Measurements from ENCODE around the gene VTCN1. TPM values are rescaled to one million over a fixed set of nuclear protein-coding genes. Genes with fewer than 3 reads are reported as not detected.

Gene VTCN1
- total RNA-seq, 4 donors from 2014 or later: not detected

DNA sequence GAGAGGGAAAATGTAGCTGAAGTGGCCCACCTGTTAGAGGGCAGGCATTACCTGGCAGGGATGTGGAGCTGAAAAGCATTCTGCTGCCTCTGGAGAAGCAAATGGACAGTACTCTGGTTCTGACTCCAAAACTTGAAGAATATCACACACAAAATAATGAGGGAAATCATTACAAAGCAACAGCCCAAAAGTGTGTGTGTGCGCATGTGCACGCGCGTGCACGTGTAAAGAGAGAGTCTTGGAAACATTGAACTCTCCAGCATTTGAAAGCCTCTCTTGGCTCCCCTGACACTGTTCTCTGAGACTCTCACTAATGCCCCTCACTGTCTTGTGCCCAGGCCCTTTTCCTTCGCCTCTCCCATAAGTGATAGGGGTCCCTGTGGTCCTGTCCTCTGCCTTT lies 2.3 kb upstream of the VTCN1 start:
- no peak for TF ChIP-seq POLR2A (IDR thresholded peaks at IDR 0.05)
- TF ChIP-seq, protein P1, sequence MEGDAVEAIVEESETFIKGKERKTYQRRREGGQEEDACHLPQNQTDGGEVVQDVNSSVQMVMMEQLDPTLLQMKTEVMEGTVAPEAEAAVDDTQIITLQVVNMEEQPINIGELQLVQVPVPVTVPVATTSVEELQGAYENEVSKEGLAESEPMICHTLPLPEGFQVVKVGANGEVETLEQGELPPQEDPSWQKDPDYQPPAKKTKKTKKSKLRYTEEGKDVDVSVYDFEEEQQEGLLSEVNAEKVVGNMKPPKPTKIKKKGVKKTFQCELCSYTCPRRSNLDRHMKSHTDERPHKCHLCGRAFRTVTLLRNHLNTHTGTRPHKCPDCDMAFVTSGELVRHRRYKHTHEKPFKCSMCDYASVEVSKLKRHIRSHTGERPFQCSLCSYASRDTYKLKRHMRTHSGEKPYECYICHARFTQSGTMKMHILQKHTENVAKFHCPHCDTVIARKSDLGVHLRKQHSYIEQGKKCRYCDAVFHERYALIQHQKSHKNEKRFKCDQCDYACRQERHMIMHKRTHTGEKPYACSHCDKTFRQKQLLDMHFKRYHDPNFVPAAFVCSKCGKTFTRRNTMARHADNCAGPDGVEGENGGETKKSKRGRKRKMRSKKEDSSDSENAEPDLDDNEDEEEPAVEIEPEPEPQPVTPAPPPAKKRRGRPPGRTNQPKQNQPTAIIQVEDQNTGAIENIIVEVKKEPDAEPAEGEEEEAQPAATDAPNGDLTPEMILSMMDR (IDR thresholded peaks at IDR 0.05): no peak
- H3K27me3 ChIP-seq: no peaks in the 10 kb centered on the region
- no peaks in the 10 kb centered on the region for H3K9me3 ChIP-seq
- 92 to 97% methylated on average over 6 of the region's 6 CpGs for WGBS, 2 donors
- no peak overlapping the region for H3K4me3 ChIP-seq (replicated peaks in 1 of 3)
- no peak for DNase-seq
- no peak overlapping the region for H3K27ac ChIP-seq
- no peaks in the 10 kb centered on the region for H3K36me3 ChIP-seq
- no peaks in the 10 kb centered on the region for H3K4me1 ChIP-seq
- intact Hi-C loops (cut with DNase I): no loop called here

DNA sequence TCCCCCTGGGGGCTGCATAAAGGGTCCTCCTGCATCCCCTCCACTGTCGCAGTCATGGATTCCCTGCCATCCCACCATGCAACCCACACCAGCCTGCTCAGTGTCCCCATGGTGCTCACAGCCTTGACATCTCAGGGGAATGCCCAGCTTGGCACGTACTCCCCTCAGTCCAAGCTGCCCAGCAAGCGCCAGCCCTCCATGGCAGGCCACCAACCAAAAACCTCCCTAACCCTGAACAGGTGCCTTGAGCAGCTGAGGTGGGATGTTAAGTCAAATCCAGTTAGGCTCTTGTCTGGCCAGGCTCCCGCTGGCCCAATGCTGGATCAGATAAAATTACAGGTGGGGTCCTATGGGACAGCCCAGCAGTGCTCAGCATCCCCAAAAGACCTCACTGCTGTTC lies 341 bp downstream of the VTCN1 start:
- TF ChIP-seq, protein P1 (IDR thresholded peaks at IDR 0.05): no peak
- no peak for TF ChIP-seq POLR2A (IDR thresholded peaks at IDR 0.05)
- intact Hi-C loops (cut with DNase I): no loop called here
- H3K36me3 ChIP-seq: no peaks in the 10 kb centered on the region
- H3K27ac ChIP-seq: no peak overlapping the region
- no peaks in the 10 kb centered on the region for H3K27me3 ChIP-seq
- H3K4me1 ChIP-seq: no peaks in the 10 kb centered on the region
- 92 to 100% methylated on average over 1 to 2 of the region's 4 CpGs for WGBS, 2 donors
- H3K9me3 ChIP-seq: no peaks in the 10 kb centered on the region
- no peak for DNase-seq
- H3K4me3 ChIP-seq (replicated peaks in 1 of 3): no peak overlapping the region

DNA sequence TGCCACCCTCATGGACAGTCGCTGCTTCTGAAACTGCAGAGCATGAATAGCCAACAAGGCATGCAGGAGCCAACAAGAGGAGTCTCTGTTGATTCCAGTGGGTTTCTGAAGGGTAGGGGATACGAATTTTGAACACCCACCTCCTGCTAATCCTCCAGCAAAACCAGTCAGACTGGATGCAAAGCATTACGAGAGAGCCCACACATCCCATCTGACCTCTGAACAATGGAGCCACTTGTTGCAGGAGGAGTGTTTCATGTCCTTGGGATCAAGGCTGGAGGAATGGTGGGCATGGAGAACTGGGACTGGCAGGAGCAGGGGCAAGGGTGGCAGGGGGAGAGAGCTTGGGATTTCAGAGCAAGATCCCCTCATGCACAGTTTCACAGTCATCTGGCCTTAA lies 1.6 kb downstream of the VTCN1 start:
- Histone ChIP-seq H3K9me3 (no peaks in the 10 kb centered on the region), H3K27me3 (no peaks in the 10 kb centered on the region), H3K27ac (no peak overlapping the region), H3K4me1 (no peaks in the 10 kb centered on the region), H3K36me3 (no peaks in the 10 kb centered on the region), H3K4me3 (replicated peaks in 1 of 3) (no peak overlapping the region)
- intact Hi-C loops (cut with DNase I): no loop called here
- WGBS, 2 donors: 46% methylated on average over 3 of the region's 3 CpGs
- no peak for DNase-seq
- TF ChIP-seq, protein P1 (IDR thresholded peaks at IDR 0.05): no peak
- no peak for TF ChIP-seq POLR2A (IDR thresholded peaks at IDR 0.05)

DNA sequence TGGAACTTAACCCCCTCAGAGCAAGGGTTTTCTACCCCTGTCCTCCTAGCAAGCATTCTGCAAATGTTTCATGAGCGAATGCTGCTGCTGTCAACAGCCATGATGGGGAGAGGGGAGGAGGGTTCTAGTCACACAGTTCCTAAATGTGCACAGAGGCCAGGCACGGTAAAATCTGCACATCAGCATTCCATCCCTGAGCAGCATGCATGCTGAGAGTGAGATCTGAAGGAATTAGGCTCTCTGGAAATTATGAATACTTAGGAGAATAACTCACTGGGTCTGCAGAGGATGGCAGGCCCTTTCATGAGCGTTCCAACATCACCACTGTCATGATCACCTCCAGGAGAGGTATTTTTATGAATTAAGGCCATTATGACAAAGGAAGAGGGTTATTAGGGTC lies 2.1 kb downstream of the VTCN1 start:
- no peaks in the 10 kb centered on the region for H3K36me3 ChIP-seq
- H3K4me3 ChIP-seq (replicated peaks in 1 of 3): no peak overlapping the region
- TF ChIP-seq POLR2A (IDR thresholded peaks at IDR 0.05): no peak
- TF ChIP-seq, protein P1 (IDR thresholded peaks at IDR 0.05): no peak
- no peaks in the 10 kb centered on the region for H3K9me3 ChIP-seq
- intact Hi-C loops (cut with DNase I): no loop called here
- H3K27me3 ChIP-seq: no peaks in the 10 kb centered on the region
- no peak for DNase-seq
- no peaks in the 10 kb centered on the region for H3K4me1 ChIP-seq
- no peak overlapping the region for H3K27ac ChIP-seq
- 74 to 83% methylated on average over 3 of the region's 3 CpGs for WGBS, 2 donors

DNA sequence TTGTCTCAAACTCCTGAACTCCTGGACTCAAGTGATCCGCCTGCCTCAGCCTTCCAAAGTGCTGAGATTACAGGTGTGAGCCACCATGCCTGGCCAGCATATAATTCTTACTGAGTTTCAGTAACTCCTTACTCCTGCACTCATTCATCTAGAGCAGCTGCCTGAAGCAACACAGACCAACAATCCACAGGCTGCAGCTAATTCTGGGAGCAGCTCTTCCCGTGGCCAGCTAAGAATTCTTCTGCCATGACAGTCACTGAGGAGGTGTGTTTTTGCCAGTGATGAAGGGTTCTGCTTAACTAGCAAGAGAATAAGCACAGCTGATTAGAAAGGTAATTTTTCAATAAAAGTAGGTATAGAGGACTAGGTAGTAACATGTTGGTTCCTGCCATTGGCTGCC lies 5.4 kb downstream of the VTCN1 start:
- Histone ChIP-seq H3K27ac (no peak overlapping the region), H3K9me3 (no peaks in the 10 kb centered on the region), H3K36me3 (no peaks in the 10 kb centered on the region), H3K27me3 (no peaks in the 10 kb centered on the region), H3K4me3 (replicated peaks in 1 of 3) (no peak overlapping the region), H3K4me1 (no peaks in the 10 kb centered on the region)
- 42 to 56% methylated on average over 2 of the region's 2 CpGs for WGBS, 2 donors
- TF ChIP-seq, protein P1 (IDR thresholded peaks at IDR 0.05): no peak
- TF ChIP-seq POLR2A (IDR thresholded peaks at IDR 0.05): no peak
- intact Hi-C loops (cut with DNase I): no loop called here
- no peak for DNase-seq
